Measurements from ENCODE around the gene TDRD12. TPM values are rescaled to one million over a fixed set of nuclear protein-coding genes. Genes with fewer than 3 reads are reported as not detected.
"Not testable (repeated sequence)": the region's sequence is repeated elsewhere in the genome, so short reads cannot be mapped to it uniquely, and the experiment has no call there.

TDRD12 gene
- total and polyA plus RNA-seq, 2 of the 13 experiments (the other 11 are each of a cell fraction or from before 2014, with no cell fraction given) = 0.03 to 0.40 TPM

DNA sequence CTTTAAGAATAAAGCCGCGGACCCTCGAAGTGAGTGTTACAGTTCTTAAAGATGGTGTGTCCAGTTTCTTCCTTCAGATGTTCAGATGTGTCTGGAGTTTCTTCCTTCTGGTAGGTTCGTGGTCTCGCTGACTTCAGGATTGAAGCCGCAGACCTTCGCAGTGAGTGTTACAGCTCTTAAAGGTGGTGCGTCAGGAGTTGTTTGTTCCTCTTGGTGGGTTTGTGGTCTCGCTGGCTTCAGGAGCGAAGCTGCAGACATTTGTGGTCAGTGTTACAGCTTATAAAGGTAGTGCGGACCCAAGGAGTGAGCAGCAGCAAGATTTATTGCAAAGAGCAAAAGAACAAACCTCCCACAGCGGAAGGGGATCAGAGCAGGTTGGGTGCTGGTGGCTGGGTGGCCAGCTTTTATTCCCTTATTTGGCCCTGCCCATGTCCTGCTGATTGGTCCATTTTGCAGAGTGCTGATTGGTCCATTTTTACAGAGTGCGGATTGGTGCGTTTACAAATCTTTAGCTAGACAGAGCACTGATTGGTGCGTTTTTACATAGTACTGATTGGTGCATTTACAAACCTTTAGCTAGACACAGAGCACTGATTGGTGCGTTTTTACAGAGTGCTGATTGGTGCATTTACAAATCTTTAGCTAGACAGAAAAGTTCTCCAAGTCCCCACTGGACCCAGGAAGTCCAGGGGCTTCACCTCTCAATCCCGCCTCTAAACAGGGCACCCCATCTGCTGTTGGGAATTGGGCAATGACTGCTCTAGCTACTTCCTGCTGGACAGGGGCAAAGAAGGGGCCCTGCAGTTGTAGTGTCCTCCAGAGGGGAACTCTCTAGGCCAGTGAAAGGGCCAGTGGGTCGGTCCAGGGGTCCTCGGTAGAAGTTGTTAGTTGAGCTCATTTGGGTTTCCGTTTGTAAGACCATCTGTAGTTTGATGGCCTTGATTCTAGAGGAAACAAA, 26.1 kb upstream of the TDRD12 start:
- intact Hi-C loops (cut with micrococcal nuclease; ENCODE audit: unreplicated experiment) = loop anchor here (5.0 kb wide), 1 partner anchor 284 kb away; no protein-coding TSS in a partner anchor
- POLR2A ChIA-PET = interaction anchor here (0.8 to 1.0 kb wide), 2 partner anchors 18 to 20 kb away, joined by 3 read pairs; partner anchors contain the start of gene RGS9BP
- peak overlapping the region in 1 of 3 experiments; percentile 4; a peak in 3 of 6 replicates for H3K4me3 ChIP-seq (replicated peaks in 1 of 3; ENCODE audit: insufficient read depth in 1 of 3, low read depth in 2 of 3, low read length in 3 of 3)
- H3K36me3 ChIP-seq (replicated peaks in 1 of 2; ENCODE audit: control insufficient read depth in 1 of 2, insufficient read depth in 2 of 2, low read length in 2 of 2); H3K9me3 ChIP-seq (ENCODE audit: low read length); H2AFZ ChIP-seq (ENCODE audit: low read length); FAIRE-seq; H3K27ac ChIP-seq (ENCODE audit: extremely low read length, insufficient read depth, low read length); H4K20me1 ChIP-seq (ENCODE audit: insufficient read depth, low read length); DNase-seq (ENCODE audit: low spot score); CTCF ChIA-PET (ENCODE audit: low intra/inter-chr PET ratio, low total read pairs); H3K27me3 ChIP-seq (ENCODE audit: control insufficient read depth in 1 of 2, insufficient read depth in 2 of 2, low read length in 2 of 2); ATAC-seq; BruUV-seq (replicated peaks): not testable (repeated sequence)
- H3K9ac ChIP-seq (ENCODE audit: insufficient read depth, low read depth, low read length) = 0 out of 2 replicates have a peak overlapping the region, but pooled peaks have one; percentile 11
- TF ChIP-seq SRF (IDR thresholded peaks at IDR 0.05; ENCODE audit: low read depth, low read length) (peak; percentile 58; the same call in 1 of the 2 replicates), NFYC (CRISPR knock-in tag; IDR thresholded peaks at IDR 0.05) (peak; percentile 64), POLR2A (IDR thresholded peaks at IDR 0.05; ENCODE audit: insufficient read depth in 1 of 2, low read depth in 2 of 2, low read length in 2 of 2) (peak in 1 of 2 experiments; percentile 38; a peak in 1 of 4 replicates), POGZ (CRISPR knock-in tag; IDR thresholded peaks at IDR 0.05) (0 out of 2 replicates have a peak, but pooled peaks have one; percentile 24), NFYB (CRISPR knock-in tag; IDR thresholded peaks at IDR 0.05) (peak; percentile 69)
- 94% methylated on average over 20 of the region's 20 CpGs for WGBS (ENCODE audit: low lambda C conversion rate)
- peak overlapping the region; percentile 91 for H3K4me2 ChIP-seq (ENCODE audit: low read depth, low read length)
- H3K4me1 ChIP-seq (ENCODE audit: insufficient read depth, low read length) = peaks cover 65% of the 10 kb centered on the region
- H3K79me2 ChIP-seq (ENCODE audit: insufficient read depth, low read length) = peaks cover 11% of the 10 kb centered on the region
- in situ Hi-C loops (cut with HindIII; ENCODE audit: extremely low pct_ligation_motif_present, low pct_unique_long_range_greater_than_20kb) = loop anchor here (10.0 to 25.0 kb wide), 2 partner anchors 281 to 444 kb away; partner anchors contain the start of genes CEP89, FAAP24 and WDR88

DNA sequence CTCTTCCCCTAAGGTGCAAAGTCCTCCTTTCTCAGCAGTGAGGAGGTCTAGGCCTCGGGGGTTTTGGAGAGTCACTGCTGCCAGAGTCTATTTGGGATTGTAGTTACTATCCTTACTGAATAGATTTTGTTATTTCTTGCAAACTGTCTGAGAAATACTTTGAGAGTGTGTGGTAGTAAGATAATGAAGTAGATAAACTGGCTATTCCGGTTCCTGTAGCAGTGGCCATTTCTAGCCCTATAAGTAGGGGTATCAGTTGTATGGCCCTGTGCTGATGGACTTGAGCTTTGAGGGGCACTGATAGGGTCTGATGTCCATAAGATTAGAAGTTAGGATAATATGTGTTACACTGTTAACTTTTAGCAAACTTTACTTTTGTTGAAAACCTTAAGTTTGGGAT, 25.3 kb upstream of the TDRD12 start:
- peak overlapping the region in 1 of 3 experiments; percentile 1; a peak in 2 of 6 replicates for H3K4me3 ChIP-seq (replicated peaks in 1 of 3; ENCODE audit: insufficient read depth in 1 of 3, low read depth in 2 of 3, low read length in 3 of 3)
- H3K36me3 ChIP-seq (replicated peaks in 1 of 2; ENCODE audit: control insufficient read depth in 1 of 2, insufficient read depth in 2 of 2, low read length in 2 of 2); H3K27me3 ChIP-seq (ENCODE audit: control insufficient read depth in 1 of 2, insufficient read depth in 2 of 2, low read length in 2 of 2); BruUV-seq (replicated peaks); ATAC-seq; CTCF ChIA-PET (ENCODE audit: low intra/inter-chr PET ratio, low total read pairs); H3K9me3 ChIP-seq (ENCODE audit: low read length); H2AFZ ChIP-seq (ENCODE audit: low read length); FAIRE-seq; DNase-seq (ENCODE audit: low spot score); H3K27ac ChIP-seq (ENCODE audit: extremely low read length, insufficient read depth, low read length); H3K9ac ChIP-seq (ENCODE audit: insufficient read depth, low read depth, low read length): not testable (repeated sequence)
- TF ChIP-seq HNF4A (CRISPR knock-in tag; IDR thresholded peaks at IDR 0.05) = peak; percentile 35; the same call in 1 of the 2 replicates
- WGBS (ENCODE audit: low lambda C conversion rate) = 68% methylated on average over 2 of the region's 2 CpGs
- peak overlapping the region; percentile 91 for H3K4me2 ChIP-seq (ENCODE audit: low read depth, low read length)
- peaks cover 10% of the 10 kb centered on the region for H4K20me1 ChIP-seq (ENCODE audit: insufficient read depth, low read length)
- peaks cover 65% of the 10 kb centered on the region for H3K4me1 ChIP-seq (ENCODE audit: insufficient read depth, low read length)
- peaks cover 11% of the 10 kb centered on the region for H3K79me2 ChIP-seq (ENCODE audit: insufficient read depth, low read length)
- intact Hi-C loops (cut with micrococcal nuclease; ENCODE audit: unreplicated experiment) (loop anchor here (5.0 kb wide), 1 partner anchor 283 kb away; no protein-coding TSS in a partner anchor), in situ Hi-C loops (cut with HindIII; ENCODE audit: extremely low pct_ligation_motif_present, low pct_unique_long_range_greater_than_20kb) (loop anchor here (10.0 to 25.0 kb wide), 2 partner anchors 280 to 443 kb away; partner anchors contain the start of genes CEP89, FAAP24 and WDR88)
- POLR2A ChIA-PET = interaction anchor here (0.8 to 1.0 kb wide), 2 partner anchors 19 to 21 kb away, joined by 3 read pairs; partner anchors contain the start of gene RGS9BP

DNA sequence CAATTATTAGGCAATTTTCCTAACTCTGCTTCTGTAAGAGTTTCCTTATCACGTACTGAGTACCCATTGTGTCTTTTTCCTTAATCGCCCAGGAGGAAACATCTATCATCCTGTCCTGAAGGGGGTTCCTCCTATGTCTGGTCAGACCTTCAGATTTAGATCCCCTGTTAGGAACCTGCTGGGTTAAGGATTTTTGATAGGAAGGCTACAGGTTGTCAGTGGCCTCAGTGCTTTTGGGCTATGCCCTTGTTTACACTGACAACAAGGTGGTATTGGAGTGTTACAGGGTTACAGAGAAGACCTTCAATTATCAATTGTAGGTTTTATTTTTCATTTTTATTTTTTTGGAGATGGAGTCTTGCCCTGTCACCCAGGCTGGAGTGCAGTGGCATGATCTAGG, 24.7 kb upstream of the TDRD12 start:
- H3K9me3 ChIP-seq (ENCODE audit: low read length); H3K27ac ChIP-seq (ENCODE audit: extremely low read length, insufficient read depth, low read length); H2AFZ ChIP-seq (ENCODE audit: low read length); H3K36me3 ChIP-seq (replicated peaks in 1 of 2; ENCODE audit: control insufficient read depth in 1 of 2, insufficient read depth in 2 of 2, low read length in 2 of 2); ATAC-seq; BruUV-seq (replicated peaks); POLR2A ChIA-PET; H3K27me3 ChIP-seq (ENCODE audit: control insufficient read depth in 1 of 2, insufficient read depth in 2 of 2, low read length in 2 of 2); H3K9ac ChIP-seq (ENCODE audit: insufficient read depth, low read depth, low read length); DNase-seq (ENCODE audit: low spot score); CTCF ChIA-PET (ENCODE audit: low intra/inter-chr PET ratio, low total read pairs); H3K4me3 ChIP-seq (replicated peaks in 1 of 3; ENCODE audit: insufficient read depth in 1 of 3, low read depth in 2 of 3, low read length in 3 of 3); FAIRE-seq: not testable (repeated sequence)
- WGBS (ENCODE audit: low lambda C conversion rate) = 93% methylated on average over 2 of the region's 2 CpGs
- Histone ChIP-seq H3K4me2 (ENCODE audit: low read depth, low read length) (peak overlapping the region; percentile 91; the same call in 1 of the 2 replicates), H4K20me1 (ENCODE audit: insufficient read depth, low read length) (peaks cover 11% of the 10 kb centered on the region), H3K79me2 (ENCODE audit: insufficient read depth, low read length) (peaks cover 11% of the 10 kb centered on the region), H3K4me1 (ENCODE audit: insufficient read depth, low read length) (peaks cover 62% of the 10 kb centered on the region)
- in situ Hi-C loops (cut with HindIII; ENCODE audit: extremely low pct_ligation_motif_present, low pct_unique_long_range_greater_than_20kb) (loop anchor here (10.0 to 25.0 kb wide), 2 partner anchors 280 to 442 kb away; partner anchors contain the start of genes CEP89, FAAP24 and WDR88), intact Hi-C loops (cut with micrococcal nuclease; ENCODE audit: unreplicated experiment) (loop anchor here (5.0 kb wide), 1 partner anchor 282 kb away; no protein-coding TSS in a partner anchor)

Measured in HepG2 (cell line).